ENCODE data around the gene DAPK2.
"Not testable (repeated sequence)": the region's sequence is repeated elsewhere in the genome, so short reads cannot be mapped to it uniquely, and the experiment has no call there.

Gene DAPK2

DNA sequence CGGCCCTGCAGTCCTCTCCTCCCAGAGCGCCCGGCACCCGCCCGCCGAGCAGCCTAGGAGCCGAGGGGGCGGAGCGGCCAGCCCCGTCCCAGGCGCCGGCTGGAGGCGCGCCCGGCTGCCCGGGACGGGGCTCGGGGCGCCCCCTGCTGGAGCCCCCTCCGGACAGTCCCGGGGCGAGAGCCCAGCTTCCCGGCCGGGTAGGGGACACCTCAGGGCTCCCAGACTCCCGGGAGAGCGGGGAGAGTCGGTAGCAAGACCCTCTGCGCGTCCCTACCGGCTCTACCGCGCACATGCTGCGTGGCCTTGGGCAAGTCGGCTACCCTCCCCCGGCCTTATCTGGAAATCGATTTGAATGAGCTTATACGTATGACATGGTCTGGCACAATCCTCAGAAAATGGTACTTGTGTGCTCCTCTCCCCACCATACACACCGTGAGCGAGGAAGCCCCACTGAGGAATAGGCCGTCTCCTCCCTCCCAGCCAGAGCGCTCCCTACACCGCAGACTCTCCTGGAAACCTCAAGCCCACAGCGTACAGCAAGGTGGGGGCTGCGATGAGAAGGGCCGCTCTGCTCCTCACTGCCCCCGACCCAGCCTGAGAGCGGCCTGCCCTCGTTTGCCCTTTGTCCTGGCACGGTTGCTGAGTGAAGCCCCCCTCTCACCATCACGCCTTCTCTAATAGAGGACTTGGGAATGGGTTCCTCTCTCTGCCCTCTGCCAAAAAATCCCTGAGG lies at the start of gene DAPK2:
Gene DAPK2 (minus strand): TSS at position 65 of the 733 bp plus-strand sequence. CDS start 6,224 bp downstream, outside the sequence.
- FAIRE-seq, result no peak

- no peak for FAIRE-seq
Measured at GRCh38 chr15:64095431-64095794, 49.1 kb upstream of the DAPK2 start.

GRCh38 chr15:64093627-64094417 lies 47.5 kb upstream of the DAPK2 start, which contains the start of gene CIAO2A:
TSS of gene CIAO2A (minus strand) at chr15:64093838. CDS start at chr15:64093768, 70 bp downstream.
- FAIRE-seq, result peak; percentile 97

DNA sequence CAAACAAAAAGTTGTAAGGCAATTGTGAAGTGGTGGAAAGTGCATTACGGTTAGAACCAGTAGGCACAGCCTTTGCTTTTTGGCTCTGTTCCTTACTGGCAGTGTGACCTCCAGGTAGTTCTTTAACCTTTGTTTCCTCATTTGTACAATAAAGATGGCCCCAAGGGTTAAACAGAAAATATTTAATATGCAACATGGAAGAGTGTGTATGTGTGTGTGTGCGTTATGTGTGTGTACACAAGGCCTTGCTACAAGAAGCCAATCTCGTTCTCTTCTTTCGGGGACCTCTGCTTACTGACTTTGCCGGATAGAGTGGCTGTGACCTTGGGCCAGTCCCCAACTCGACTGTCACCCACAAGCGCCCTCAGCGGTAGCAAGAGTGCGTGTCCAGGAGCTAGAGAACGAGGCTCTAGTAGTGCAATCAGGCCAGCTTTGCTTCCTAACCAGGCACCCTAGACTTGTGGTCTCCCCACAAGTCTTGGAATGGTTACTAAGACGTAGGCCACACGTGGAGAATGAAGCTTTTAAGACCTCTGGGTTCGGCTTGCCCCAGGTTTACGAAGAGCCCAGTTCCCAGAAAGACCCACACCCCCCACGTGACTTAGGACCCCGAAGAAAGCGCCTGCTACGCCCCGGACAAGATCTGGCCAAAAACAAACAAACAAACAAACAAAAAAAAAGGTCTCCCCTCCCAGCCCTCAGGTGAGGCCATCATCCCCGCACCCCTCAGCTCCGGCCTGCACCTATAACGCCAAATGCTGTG lies 46.8 kb upstream of the DAPK2 start:
- FAIRE-seq, result no peak

- FAIRE-seq, result no peak
Measured at GRCh38 chr15:64092075-64092820, 46.0 kb upstream of the DAPK2 start.

GRCh38 chr15:64090527-64090926 lies 44.2 kb upstream of the DAPK2 start:
- FAIRE-seq, result no peak

- no peak for FAIRE-seq
Measured at GRCh38 chr15:64089543-64090280, 43.4 kb upstream of the DAPK2 start.

DNA sequence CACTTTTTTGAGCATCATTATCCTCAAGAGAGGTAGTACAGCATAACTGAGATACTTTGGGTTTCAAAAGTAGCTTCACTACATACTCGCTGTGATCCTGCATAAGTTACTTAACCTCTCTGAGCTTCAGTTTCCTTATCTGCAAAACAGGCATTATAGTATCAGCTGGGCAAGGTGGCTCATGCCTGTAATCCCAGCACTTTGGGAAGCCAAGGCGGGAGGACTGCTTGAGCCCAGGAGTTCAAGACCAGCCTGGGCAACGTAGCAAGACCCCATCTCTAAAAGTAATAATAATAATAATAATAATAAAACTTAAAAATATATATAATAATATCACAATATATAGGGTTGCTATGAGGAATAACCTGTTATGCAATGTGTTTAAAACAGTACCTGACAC lies 36.5 kb upstream of the DAPK2 start:
- no peak for FAIRE-seq

DNA sequence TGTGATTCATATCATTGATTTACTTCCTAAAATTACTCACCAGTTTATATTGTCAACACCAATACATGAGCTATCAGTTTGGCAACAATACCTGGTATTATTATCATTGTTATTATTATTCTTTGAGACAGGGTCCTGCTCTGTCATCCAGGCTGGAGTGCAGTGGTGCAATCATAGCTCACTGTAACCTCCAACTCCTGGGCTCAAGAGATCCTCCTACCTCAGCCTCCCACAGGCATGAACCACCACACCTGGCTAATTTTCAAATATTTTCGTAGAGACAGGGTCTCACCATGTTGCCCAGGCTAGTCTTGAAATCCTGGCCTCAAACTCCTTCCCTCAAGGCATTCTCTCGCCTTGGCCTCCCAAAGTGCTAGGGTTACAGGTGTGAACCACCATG lies 27.2 kb upstream of the DAPK2 start:
- FAIRE-seq, result not testable (repeated sequence)

GRCh38 chr15:64072812-64073211 lies 26.5 kb upstream of the DAPK2 start:
- FAIRE-seq, result no peak

GRCh38 chr15:64071931-64072765 lies 25.9 kb upstream of the DAPK2 start:
- peak; percentile 21 for FAIRE-seq

GRCh38 chr15:64070965-64071851 lies 24.9 kb upstream of the DAPK2 start:
- FAIRE-seq, result no peak

DNA sequence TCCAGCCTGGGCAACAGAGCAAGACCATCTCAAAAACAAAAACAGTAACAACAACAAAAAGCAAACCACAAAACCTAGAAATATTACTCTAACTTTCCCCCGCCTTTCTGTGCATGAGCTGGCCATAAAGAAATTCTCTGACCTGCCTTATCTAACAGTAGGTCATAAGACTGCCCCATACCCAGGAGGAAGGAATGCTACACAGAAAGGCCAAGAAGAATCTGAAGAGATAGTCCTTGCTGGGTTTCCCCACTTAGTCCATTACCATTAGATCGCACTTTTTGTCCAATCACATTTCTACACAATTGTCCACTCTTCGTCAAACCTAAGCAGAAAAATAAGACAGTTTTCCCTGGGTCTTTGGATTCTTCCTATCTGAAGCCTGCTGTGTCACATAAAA lies 23.8 kb upstream of the DAPK2 start:
- no peak for FAIRE-seq

DNA sequence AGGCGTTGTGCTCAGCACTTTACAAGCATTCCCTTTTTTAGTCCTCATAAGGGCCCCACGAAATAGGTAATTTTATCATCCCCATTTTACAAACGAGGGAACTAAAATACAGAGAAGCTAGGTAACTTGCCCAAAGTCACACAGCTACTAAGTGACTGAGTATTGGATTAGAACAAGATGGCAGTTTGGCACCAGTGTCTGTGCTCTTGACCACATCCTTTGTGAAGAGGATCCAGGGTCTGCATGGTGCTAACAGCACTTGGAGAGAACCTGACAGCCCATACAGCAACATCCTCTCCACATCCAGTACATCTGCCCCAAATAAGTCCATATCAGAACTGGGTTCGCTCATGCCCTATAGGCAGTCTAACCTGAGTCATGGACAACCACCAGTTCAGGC lies 21.8 kb upstream of the DAPK2 start:
- FAIRE-seq, result no peak

DNA sequence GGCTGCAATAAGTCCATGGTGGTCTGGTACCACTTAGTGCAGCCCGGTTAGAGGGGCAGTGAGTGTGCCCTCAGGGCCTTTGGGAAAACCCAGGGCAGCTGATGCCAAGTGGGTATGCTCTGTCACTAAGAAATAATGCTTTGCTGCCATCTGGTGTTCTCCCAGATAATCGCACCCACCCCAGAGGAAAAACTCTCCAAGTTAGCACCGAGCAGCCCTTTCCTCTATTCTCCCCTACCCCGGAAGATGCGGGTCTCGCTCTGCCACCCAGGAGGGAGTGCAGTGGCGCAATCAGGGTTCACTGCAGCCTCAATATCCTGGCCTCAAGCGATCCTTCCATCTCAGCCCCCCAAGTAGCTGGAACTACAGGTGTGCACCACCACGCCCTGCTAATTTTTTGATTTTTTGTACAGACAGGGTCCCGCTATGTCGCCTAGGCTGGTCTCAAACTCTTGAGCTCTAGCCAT lies 21.3 kb upstream of the DAPK2 start:
- peak; percentile 41 for FAIRE-seq

GRCh38 chr15:64066451-64066850 lies 20.2 kb upstream of the DAPK2 start:
- FAIRE-seq, result no peak

- FAIRE-seq, result no peak
Measured at GRCh38 chr15:64060716-64061115, 14.4 kb upstream of the DAPK2 start.

DNA sequence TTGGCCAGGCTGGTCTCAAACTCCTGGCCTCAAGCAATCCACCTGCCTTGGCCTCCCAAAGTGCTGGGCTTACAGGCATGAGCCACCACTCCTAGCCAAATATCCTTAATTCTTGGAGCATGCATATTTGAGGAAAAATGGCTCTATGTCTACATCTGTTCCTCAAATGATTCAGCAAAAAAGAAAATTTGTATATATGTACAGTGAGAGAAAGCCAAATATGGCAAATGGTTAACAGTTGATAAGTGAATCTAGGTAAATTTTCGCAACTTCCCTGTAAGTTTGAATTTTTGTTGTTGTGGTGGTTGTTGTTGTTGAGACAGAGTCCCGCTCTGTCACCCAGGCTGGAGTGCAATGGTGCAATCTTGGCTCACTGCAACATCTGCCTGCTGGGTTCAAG lies 12.8 kb upstream of the DAPK2 start:
- FAIRE-seq, result not testable (repeated sequence)

DNA sequence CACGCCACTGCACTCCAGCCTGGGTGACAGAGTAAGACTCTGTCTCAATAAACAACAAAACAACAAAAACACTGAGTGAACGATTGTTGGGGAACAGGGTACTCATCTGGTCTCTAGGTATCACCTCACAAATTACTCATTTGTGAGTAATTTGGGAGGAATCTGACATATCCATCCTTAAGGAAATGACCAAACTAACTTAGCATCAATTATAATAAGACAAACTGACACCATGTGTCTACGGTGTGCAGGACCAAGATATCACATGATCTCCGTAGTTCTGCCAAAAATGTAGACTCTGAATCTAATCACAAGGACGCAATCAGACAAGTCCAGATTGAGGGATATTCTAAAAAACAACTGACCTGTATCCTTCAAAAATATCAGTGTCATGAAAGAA lies 12.0 kb upstream of the DAPK2 start:
- FAIRE-seq, result no peak

GRCh38 chr15:64053674-64054073 lies 7.4 kb upstream of the DAPK2 start:
- not testable (repeated sequence) for FAIRE-seq
